Measurements from ENCODE around the gene UQCRFS1.
"Not testable (repeated sequence)": the region's sequence is repeated elsewhere in the genome, so short reads cannot be mapped to it uniquely, and the experiment has no call there.

UQCRFS1 gene

DNA sequence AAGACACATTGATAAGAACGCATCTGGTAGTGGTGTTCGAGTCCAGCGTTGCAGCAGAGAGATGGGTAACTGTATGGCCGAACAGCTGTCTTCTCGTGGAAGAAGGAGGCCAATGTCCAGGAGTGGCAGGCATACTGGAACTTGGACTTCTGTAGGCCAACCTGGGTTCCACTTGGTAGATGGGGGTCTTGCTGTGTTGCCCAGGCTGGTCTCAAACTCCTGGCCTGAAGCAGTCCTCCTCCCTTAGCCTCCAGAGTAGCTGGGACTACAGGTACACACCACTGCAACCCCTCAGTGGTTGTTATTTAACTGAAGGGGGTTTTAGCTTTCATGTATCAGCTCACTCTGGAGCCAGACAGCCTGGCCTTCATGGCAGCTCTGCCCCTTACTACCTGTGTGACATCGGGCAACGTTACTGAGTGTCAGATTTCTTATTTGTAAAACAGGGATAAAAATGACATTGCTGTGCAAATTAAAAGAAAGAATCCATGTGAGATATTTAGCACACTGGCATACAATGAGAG, 2.4 kb upstream of the UQCRFS1 start:
- H3K27ac ChIP-seq (ENCODE audit: low read length), result no peak overlapping the region
- no peaks in the 10 kb centered on the region for H3K9me3 ChIP-seq (ENCODE audit: control insufficient read depth in 2 of 2, low read length in 2 of 2)
- no peak overlapping the region for H3K4me3 ChIP-seq (ENCODE audit: low read length in 2 of 2)
- no peaks in the 10 kb centered on the region for H3K36me3 ChIP-seq (ENCODE audit: control insufficient read depth in 2 of 2, insufficient read depth in 2 of 2, low read length in 2 of 2)
- H3K27me3 ChIP-seq (ENCODE audit: control insufficient read depth in 1 of 2, insufficient read depth in 2 of 2, low read length in 2 of 2), result no peaks in the 10 kb centered on the region
- H3K4me1 ChIP-seq (ENCODE audit: control insufficient read depth, insufficient read depth, low read length), result peaks cover 4% of the 10 kb centered on the region
- H3K9ac ChIP-seq (ENCODE audit: low read length in 2 of 2), result no peak overlapping the region

DNA sequence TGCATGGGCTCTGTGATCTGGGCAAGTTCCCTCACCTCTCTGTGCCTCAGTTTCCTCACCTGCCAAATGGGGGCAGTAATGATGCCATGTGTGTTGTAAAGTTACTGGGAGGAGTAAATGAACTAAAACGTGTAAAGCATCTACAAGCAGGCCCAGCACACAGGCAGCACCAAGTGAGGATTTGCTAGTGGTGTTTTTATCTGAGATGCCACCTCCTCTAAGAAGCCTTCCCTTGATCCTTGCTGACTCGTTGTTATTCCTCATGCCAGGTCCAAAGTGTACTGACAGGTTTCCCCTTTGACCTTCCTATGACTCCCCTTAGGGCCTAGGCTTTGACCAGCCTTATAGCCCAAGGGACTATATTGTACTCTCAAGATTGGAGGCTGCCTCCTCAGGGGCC, 1.5 kb upstream of the UQCRFS1 start:
- no peak overlapping the region for H3K27ac ChIP-seq (ENCODE audit: low read length)
- no peaks in the 10 kb centered on the region for H3K27me3 ChIP-seq (ENCODE audit: control insufficient read depth in 1 of 2, insufficient read depth in 2 of 2, low read length in 2 of 2)
- H3K9me3 ChIP-seq (ENCODE audit: control insufficient read depth in 2 of 2, low read length in 2 of 2), result no peaks in the 10 kb centered on the region
- no peak overlapping the region for H3K9ac ChIP-seq (ENCODE audit: low read length in 2 of 2)
- peaks cover 4% of the 10 kb centered on the region for H3K4me1 ChIP-seq (ENCODE audit: control insufficient read depth, insufficient read depth, low read length)
- H3K4me3 ChIP-seq (ENCODE audit: low read length in 2 of 2), result no peak overlapping the region
- no peaks in the 10 kb centered on the region for H3K36me3 ChIP-seq (ENCODE audit: control insufficient read depth in 2 of 2, insufficient read depth in 2 of 2, low read length in 2 of 2)

DNA sequence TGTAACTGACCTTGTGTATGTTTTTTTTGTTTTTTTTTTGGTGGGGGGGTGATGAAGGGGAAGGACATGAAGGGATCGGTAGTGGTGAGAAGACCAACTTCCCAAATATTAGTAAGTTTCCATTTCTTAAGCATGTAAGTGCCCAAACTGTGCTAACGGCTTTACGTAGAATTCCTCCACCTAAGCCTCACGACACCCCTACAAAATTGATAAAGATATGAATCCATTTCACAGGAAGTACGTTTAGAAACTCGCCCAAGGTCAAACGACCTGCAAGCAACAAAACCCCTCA, 649 bp downstream of the UQCRFS1 start:
- peaks cover 0 to 3% of the 10 kb centered on the region in 2 donors for H3K36me3 ChIP-seq (ENCODE audit: control insufficient read depth in 2 of 2, insufficient read depth in 2 of 2, low read length in 2 of 2)
- H3K4me1 ChIP-seq (ENCODE audit: control insufficient read depth, insufficient read depth, low read length), result peaks cover 4% of the 10 kb centered on the region
- no peaks in the 10 kb centered on the region for H3K9me3 ChIP-seq (ENCODE audit: control insufficient read depth in 2 of 2, low read length in 2 of 2)
- peak overlapping the region; percentile 80 to 98 for H3K9ac ChIP-seq (ENCODE audit: low read length in 2 of 2)
- no peaks in the 10 kb centered on the region for H3K27me3 ChIP-seq (ENCODE audit: control insufficient read depth in 1 of 2, insufficient read depth in 2 of 2, low read length in 2 of 2)
- H3K4me3 ChIP-seq (ENCODE audit: low read length in 2 of 2), result peak overlapping the region; percentile 71 to 91
- peak overlapping the region; percentile 89 for H3K27ac ChIP-seq (ENCODE audit: low read length)

DNA sequence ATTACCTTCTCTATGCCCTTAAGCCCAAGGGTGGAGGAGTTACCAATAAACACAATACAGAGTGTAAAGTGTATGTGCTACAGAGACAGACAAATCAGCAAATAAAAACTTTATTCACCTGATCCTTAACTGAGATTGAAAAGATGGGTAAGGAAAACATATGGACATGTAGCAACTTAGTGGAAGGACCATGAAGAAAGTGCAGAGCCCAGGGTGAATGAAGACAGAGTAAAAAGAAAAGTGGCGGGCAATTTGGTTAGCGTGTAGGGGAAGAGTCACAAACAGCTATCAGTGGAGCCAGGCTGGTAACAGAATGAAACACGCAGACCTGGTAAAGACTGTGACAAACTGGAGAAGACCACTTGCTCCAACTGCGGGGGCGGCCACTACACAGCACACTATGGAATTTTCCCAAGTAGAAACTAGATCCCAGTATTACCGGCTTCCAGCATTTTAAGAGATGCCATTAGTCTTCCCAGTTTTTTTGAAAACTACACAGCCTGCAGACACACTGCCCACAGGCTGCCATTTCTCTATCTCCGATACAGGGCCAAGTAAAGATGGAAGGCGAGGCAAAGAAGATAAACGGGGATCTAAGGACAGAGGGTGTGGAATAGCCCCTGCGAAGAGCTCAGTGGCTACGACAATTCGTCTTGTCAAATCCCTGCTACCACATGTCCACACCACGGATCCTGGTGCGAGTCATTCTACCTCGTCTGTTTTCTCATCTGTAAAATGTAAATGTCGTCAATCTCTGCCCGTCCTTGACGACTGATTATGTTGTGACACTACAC, 1.2 kb downstream of the UQCRFS1 start:
- peak overlapping the region; percentile 89 for H3K27ac ChIP-seq (ENCODE audit: low read length)
- H3K36me3 ChIP-seq (ENCODE audit: control insufficient read depth in 2 of 2, insufficient read depth in 2 of 2, low read length in 2 of 2), result peaks cover 3 to 8% of the 10 kb centered on the region in 2 donors
- peak overlapping the region; percentile 71 to 91 for H3K4me3 ChIP-seq (ENCODE audit: low read length in 2 of 2)
- peak overlapping the region; percentile 80 to 98 for H3K9ac ChIP-seq (ENCODE audit: low read length in 2 of 2)
- no peaks in the 10 kb centered on the region for H3K9me3 ChIP-seq (ENCODE audit: control insufficient read depth in 2 of 2, low read length in 2 of 2)
- H3K27me3 ChIP-seq (ENCODE audit: control insufficient read depth in 1 of 2, insufficient read depth in 2 of 2, low read length in 2 of 2), result no peaks in the 10 kb centered on the region
- H3K4me1 ChIP-seq (ENCODE audit: control insufficient read depth, insufficient read depth, low read length), result peaks cover 4% of the 10 kb centered on the region

DNA sequence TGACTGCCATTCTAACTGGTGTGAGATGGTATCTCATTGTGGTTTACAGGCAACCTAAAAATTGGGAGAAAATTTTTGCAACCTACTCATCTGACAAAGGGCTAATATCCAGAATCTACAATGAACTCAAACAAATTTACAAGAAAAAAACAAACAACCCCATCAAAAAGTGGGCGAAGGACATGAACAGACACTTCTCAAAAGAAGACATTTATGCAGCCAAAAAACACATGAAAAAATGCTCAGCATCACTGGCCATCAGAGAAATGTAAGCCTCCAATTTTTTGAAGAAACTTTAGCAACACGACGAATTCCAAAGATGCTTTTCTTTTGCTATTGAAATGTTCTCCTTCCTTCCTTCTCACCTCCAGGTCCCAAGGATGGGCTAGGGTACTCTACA, 1.9 kb downstream of the UQCRFS1 start:
- not testable (repeated sequence) for H3K9ac ChIP-seq (ENCODE audit: low read length in 2 of 2)

DNA sequence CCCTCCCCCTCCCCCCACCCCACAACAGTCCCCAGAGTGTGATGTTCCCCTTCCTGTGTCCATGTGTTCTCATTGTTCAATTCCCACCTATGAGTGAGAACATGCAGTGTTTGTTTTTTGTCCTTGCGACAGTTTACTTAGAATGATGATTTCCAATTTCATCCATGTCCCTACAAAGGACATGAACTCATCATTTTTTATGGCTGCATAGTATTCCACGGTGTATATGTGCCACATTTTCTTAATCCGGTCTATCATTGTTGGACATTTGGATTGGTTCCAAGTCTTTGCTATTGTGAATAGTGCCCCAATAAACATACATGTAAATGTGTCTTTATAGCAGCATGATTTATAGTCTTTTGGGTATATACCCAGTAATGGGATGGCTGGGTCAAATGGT, 2.4 kb downstream of the UQCRFS1 start:
- H3K4me3 ChIP-seq (ENCODE audit: low read length in 2 of 2); H3K9ac ChIP-seq (ENCODE audit: low read length in 2 of 2); H3K9me3 ChIP-seq (ENCODE audit: control insufficient read depth in 2 of 2, low read length in 2 of 2); H3K27me3 ChIP-seq (ENCODE audit: control insufficient read depth in 1 of 2, insufficient read depth in 2 of 2, low read length in 2 of 2); H3K27ac ChIP-seq (ENCODE audit: low read length); H3K4me1 ChIP-seq (ENCODE audit: control insufficient read depth, insufficient read depth, low read length): not testable (repeated sequence)
- H3K36me3 ChIP-seq (ENCODE audit: control insufficient read depth in 2 of 2, insufficient read depth in 2 of 2, low read length in 2 of 2), result peaks cover 10 to 12% of the 10 kb centered on the region in 2 donors

More for the DNA sequence above, 1.9 kb downstream of the UQCRFS1 start:
- not testable (repeated sequence) for H3K4me1 ChIP-seq (ENCODE audit: control insufficient read depth, insufficient read depth, low read length); H3K27ac ChIP-seq (ENCODE audit: low read length); H3K9me3 ChIP-seq (ENCODE audit: control insufficient read depth in 2 of 2, low read length in 2 of 2); H3K27me3 ChIP-seq (ENCODE audit: control insufficient read depth in 1 of 2, insufficient read depth in 2 of 2, low read length in 2 of 2)
- Histone ChIP-seq H3K4me3 (ENCODE audit: low read length in 2 of 2) (peak overlapping the region; percentile 71 to 91), H3K36me3 (ENCODE audit: control insufficient read depth in 2 of 2, insufficient read depth in 2 of 2, low read length in 2 of 2) (peaks cover 10 to 11% of the 10 kb centered on the region in 2 donors)

DNA sequence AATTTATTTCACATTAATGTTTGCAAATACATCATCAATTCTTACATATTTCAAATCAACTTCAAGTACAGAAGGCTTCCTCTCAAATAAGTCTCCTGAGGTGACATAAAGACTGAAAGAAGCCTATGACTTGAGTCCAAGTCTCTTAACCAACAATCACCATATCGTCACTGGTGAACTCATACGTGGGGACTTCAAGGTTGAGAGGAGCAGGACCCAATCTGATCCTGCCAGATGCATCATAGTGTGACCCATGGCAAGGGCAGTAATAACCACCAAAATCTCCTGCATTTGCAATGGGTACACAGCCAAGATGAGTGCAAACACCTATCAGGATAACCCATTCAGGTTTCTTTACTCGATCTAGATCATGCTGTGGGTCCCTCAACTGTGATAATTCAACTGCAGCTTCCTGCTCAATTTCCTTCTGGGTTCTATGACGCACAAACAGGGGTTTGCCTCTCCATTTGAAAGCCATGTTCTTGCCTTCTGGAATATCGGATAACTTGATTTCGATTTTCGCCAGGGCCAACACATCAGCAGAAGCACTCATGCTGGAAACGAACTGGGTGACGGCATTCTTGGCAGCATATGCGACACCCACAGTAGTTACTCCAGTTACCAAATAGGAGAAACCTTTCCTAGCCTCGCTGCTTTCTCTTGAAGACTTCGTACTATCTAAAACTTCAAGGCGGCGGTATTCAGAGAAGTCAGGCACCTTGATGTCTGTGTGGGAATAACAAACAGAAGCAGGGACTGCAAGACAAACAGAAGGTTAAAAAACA, 5.4 kb downstream of the UQCRFS1 start:
- H3K36me3 ChIP-seq (ENCODE audit: control insufficient read depth in 2 of 2, insufficient read depth in 2 of 2, low read length in 2 of 2), result peaks cover 12% of the 10 kb centered on the region in 2 donors
- H3K4me3 ChIP-seq (ENCODE audit: low read length in 2 of 2); H3K27ac ChIP-seq (ENCODE audit: low read length); H3K4me1 ChIP-seq (ENCODE audit: control insufficient read depth, insufficient read depth, low read length); H3K9ac ChIP-seq (ENCODE audit: low read length in 2 of 2); H3K9me3 ChIP-seq (ENCODE audit: control insufficient read depth in 2 of 2, low read length in 2 of 2); H3K27me3 ChIP-seq (ENCODE audit: control insufficient read depth in 1 of 2, insufficient read depth in 2 of 2, low read length in 2 of 2): not testable (repeated sequence)

DNA sequence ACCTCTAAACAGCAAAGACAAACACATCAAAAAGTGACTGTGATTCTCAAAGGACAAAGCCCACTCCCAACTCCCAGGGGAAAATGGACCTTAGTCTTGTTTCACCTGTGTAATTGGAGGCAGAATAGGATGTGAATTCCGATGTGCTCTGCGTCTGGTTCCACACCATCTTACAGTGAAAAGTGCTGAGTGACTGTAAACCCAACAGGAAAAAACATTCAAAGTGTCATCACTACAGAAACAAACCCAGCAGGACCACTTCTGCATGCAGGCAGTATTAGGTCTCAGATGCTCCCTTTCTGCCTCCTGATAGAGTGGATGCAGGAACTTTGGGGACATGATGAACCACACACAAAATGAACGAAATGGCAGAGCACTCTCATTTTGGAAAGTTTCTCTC, 6.5 kb downstream of the UQCRFS1 start:
- H3K27me3 ChIP-seq (ENCODE audit: control insufficient read depth in 1 of 2, insufficient read depth in 2 of 2, low read length in 2 of 2), result no peaks in the 10 kb centered on the region
- H3K9me3 ChIP-seq (ENCODE audit: control insufficient read depth in 2 of 2, low read length in 2 of 2), result no peaks in the 10 kb centered on the region
- peaks cover 12% of the 10 kb centered on the region in 2 donors for H3K36me3 ChIP-seq (ENCODE audit: control insufficient read depth in 2 of 2, insufficient read depth in 2 of 2, low read length in 2 of 2)
- no peak overlapping the region for H3K4me3 ChIP-seq (ENCODE audit: low read length in 2 of 2)
- no peaks in the 10 kb centered on the region for H3K4me1 ChIP-seq (ENCODE audit: control insufficient read depth, insufficient read depth, low read length)
- no peak overlapping the region for H3K27ac ChIP-seq (ENCODE audit: low read length)
- no peak overlapping the region for H3K9ac ChIP-seq (ENCODE audit: low read length in 2 of 2)

DNA sequence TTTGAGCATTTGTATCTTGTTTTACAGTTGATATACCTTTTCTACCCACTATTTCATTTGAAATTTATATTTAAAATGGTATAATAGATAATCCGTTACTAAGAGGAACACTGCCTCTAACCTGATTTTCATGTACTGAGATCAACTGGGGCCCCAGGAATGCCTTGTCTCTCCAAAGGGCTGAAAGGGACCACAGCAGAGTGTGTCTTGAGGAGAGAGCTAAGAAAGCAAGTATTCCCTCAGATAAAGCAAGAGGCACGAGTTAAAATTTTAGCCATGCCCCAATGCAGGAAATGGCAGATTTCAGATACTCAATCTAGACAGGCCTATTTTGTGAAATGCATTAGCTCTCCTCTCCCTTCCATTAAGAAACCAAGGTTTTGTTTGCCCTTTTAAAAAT, 10.7 kb downstream of the UQCRFS1 start:
- no peak overlapping the region for H3K27ac ChIP-seq (ENCODE audit: low read length)
- no peak overlapping the region for H3K9ac ChIP-seq (ENCODE audit: low read length in 2 of 2)
- no peaks in the 10 kb centered on the region for H3K4me1 ChIP-seq (ENCODE audit: control insufficient read depth, insufficient read depth, low read length)
- H3K9me3 ChIP-seq (ENCODE audit: control insufficient read depth in 2 of 2, low read length in 2 of 2), result no peaks in the 10 kb centered on the region
- H3K4me3 ChIP-seq (ENCODE audit: low read length in 2 of 2), result no peak overlapping the region
- H3K36me3 ChIP-seq (ENCODE audit: control insufficient read depth in 2 of 2, insufficient read depth in 2 of 2, low read length in 2 of 2), result peaks cover 9 to 12% of the 10 kb centered on the region in 2 donors
- no peaks in the 10 kb centered on the region for H3K27me3 ChIP-seq (ENCODE audit: control insufficient read depth in 1 of 2, insufficient read depth in 2 of 2, low read length in 2 of 2)

- no peak overlapping the region for H3K27ac ChIP-seq (ENCODE audit: low read length)
- H3K4me1 ChIP-seq (ENCODE audit: control insufficient read depth, insufficient read depth, low read length), result no peaks in the 10 kb centered on the region
These were observed 11.1 kb downstream of the UQCRFS1 start for GRCh38 chr19:29201855-29202254.

DNA sequence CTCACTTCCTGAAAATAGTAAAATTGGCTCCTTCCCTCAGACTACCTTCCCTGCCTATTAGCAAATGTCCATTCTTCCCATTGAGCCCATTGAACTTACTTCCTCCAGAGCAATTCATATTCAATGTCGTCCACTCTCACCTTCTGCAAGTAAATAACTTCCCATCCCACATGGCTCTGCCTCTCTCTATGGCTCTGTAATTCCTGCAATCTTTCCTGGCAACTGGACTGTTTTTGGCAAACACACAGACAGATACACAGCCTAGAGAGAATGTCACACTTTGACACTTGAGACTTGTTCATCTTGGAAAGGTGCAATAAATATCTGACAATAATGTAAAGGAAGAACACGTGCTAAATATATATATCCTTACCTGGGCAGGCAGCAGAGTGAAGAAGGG, 18.3 kb downstream of the UQCRFS1 start:
- H3K36me3 ChIP-seq (ENCODE audit: control insufficient read depth in 2 of 2, insufficient read depth in 2 of 2, low read length in 2 of 2), result no peaks in the 10 kb centered on the region
- no peaks in the 10 kb centered on the region for H3K9me3 ChIP-seq (ENCODE audit: control insufficient read depth in 2 of 2, low read length in 2 of 2)
- H3K9ac ChIP-seq (ENCODE audit: low read length in 2 of 2), result no peak overlapping the region

More at GRCh38 chr19:29201855-29202254, 11.1 kb downstream of the UQCRFS1 start:
- H3K9ac ChIP-seq (ENCODE audit: low read length in 2 of 2), result no peak overlapping the region
- no peak overlapping the region for H3K4me3 ChIP-seq (ENCODE audit: low read length in 2 of 2)
- peaks cover 5 to 9% of the 10 kb centered on the region in 2 donors for H3K36me3 ChIP-seq (ENCODE audit: control insufficient read depth in 2 of 2, insufficient read depth in 2 of 2, low read length in 2 of 2)
- no peaks in the 10 kb centered on the region for H3K27me3 ChIP-seq (ENCODE audit: control insufficient read depth in 1 of 2, insufficient read depth in 2 of 2, low read length in 2 of 2)
- H3K9me3 ChIP-seq (ENCODE audit: control insufficient read depth in 2 of 2, low read length in 2 of 2), result no peaks in the 10 kb centered on the region

More for the DNA sequence above, 18.3 kb downstream of the UQCRFS1 start:
- Histone ChIP-seq H3K4me3 (ENCODE audit: low read length in 2 of 2) (no peak overlapping the region), H3K4me1 (ENCODE audit: control insufficient read depth, insufficient read depth, low read length) (no peaks in the 10 kb centered on the region), H3K27ac (ENCODE audit: low read length) (no peak overlapping the region), H3K27me3 (ENCODE audit: control insufficient read depth in 1 of 2, insufficient read depth in 2 of 2, low read length in 2 of 2) (no peaks in the 10 kb centered on the region)
